Muscle of leg (tissue), 11 donors: ENCODE data around the gene SNORC. TPM values are rescaled to one million over a fixed set of nuclear protein-coding genes. Genes with fewer than 3 reads are reported as not detected.

Experiments used
- DNase-seq: peaks from one replicate; pipeline ENCODE4 v3.0.0; 2013
- H3K27ac ChIP-seq: one replicate; pipeline ENCODE4 v1.5.1; 2013; ENCODE audit warnings: mild to moderate bottlenecking, low read length, control low read depth
- H3K27me3 ChIP-seq: one replicate; pipeline ENCODE4 v1.6.1; 2013; ENCODE audit warnings: low read length; ENCODE audit not compliant: control insufficient read depth, insufficient read depth
- H3K36me3 ChIP-seq: one replicate; pipeline ENCODE4 v1.6.1; 2013; ENCODE audit warnings: low read length; ENCODE audit not compliant: control insufficient read depth, insufficient read depth
- H3K4me1 ChIP-seq: one replicate; pipeline ENCODE4 v1.6.1; 2013; ENCODE audit warnings: low read length; ENCODE audit not compliant: control insufficient read depth, insufficient read depth
- H3K4me3 ChIP-seq: one replicate; pipeline ENCODE4 v1.5.1; 2013; ENCODE audit warnings: low read length, control low read depth
- H3K9me3 ChIP-seq: replicated peaks from 2 replicates; pipeline ENCODE4 v1.6.1; 2013; ENCODE audit warnings: low read depth, low read length; ENCODE audit not compliant: control insufficient read depth
- WGBS: methylation state at CpG from one replicate; pipeline ENCODE4 v1.1.5; 2013; ENCODE audit warnings: missing lambda C conversion rate; ENCODE audit not compliant: insufficient coverage; 5-methylcytosine and 5-hydroxymethylcytosine counted together
- polyA plus RNA-seq, 8 donors: library from polyadenylated mRNA; unstranded; fragments of 120-200 nt; gene quantifications; one replicate each; pipeline versions ENCODE4 v1.2.1 to v1.2.3, GENCODE V29; 2013; ENCODE audit warnings: inconsistent platforms in 1 of 8, low replicate concordance in 1 of 8; ENCODE audit not compliant: insufficient read length in 8 of 8, insufficient read depth in 1 of 8
- total RNA-seq: library from RNA; stranded (reverse); fragments of 120-200 nt; gene quantifications from one replicate; pipeline ENCODE4 v1.2.4, GENCODE V29; 2013

The SNORC gene
- total and polyA plus RNA-seq, 9 donors: 0.56 to 2.3 (median 1.5) TPM

- Histone ChIP-seq H3K27ac (no peak overlapping the region), H3K36me3 (peaks cover 9% of the 10 kb centered on the region), H3K27me3 (no peaks in the 10 kb centered on the region), H3K4me1 (no peaks in the 10 kb centered on the region), H3K9me3 (no peaks in the 10 kb centered on the region), H3K4me3 (no peak overlapping the region)
- no CpG with 5 or more reads among the region's 4 CpGs for WGBS
- DNase-seq: no peak
Measured at GRCh38 chr2:232866104-232866503, 4.0 kb upstream of the SNORC start.

GRCh38 chr2:232869138-232870017 is 686 bp upstream of the SNORC start:
- Histone ChIP-seq H3K4me1 (no peaks in the 10 kb centered on the region), H3K36me3 (no peaks in the 10 kb centered on the region), H3K27me3 (peaks cover 2% of the 10 kb centered on the region), H3K4me3 (no peak overlapping the region), H3K9me3 (no peaks in the 10 kb centered on the region), H3K27ac (no peak overlapping the region)
- no peak for DNase-seq
- WGBS: 62% methylated on average over 15 of the region's 15 CpGs

- Histone ChIP-seq H3K27me3 (peaks cover 13% of the 10 kb centered on the region), H3K27ac (no peak overlapping the region), H3K9me3 (no peaks in the 10 kb centered on the region), H3K4me1 (peaks cover 4% of the 10 kb centered on the region), H3K4me3 (no peak overlapping the region), H3K36me3 (no peaks in the 10 kb centered on the region)
- no peak for DNase-seq
- 78% methylated on average over 16 of the region's 17 CpGs for WGBS
Measured at GRCh38 chr2:232870766-232871371, 805 bp downstream of the SNORC start.

GRCh38 chr2:232871418-232871834 is 1.4 kb downstream of the SNORC start:
- Histone ChIP-seq H3K27ac (no peak overlapping the region), H3K4me3 (no peak overlapping the region), H3K27me3 (peaks cover 15% of the 10 kb centered on the region), H3K4me1 (peaks cover 4% of the 10 kb centered on the region), H3K9me3 (no peaks in the 10 kb centered on the region), H3K36me3 (no peaks in the 10 kb centered on the region)
- DNase-seq: no peak
- 79% methylated on average over 15 of the region's 15 CpGs for WGBS

GRCh38 chr2:232871835-232872736 is 2.0 kb downstream of the SNORC start:
- H3K27me3 ChIP-seq: peaks cover 18% of the 10 kb centered on the region
- no peaks in the 10 kb centered on the region for H3K9me3 ChIP-seq
- WGBS: 79% methylated on average over 14 of the region's 22 CpGs
- no peaks in the 10 kb centered on the region for H3K36me3 ChIP-seq
- H3K4me3 ChIP-seq: no peak overlapping the region
- no peak overlapping the region for H3K27ac ChIP-seq
- no peak for DNase-seq
- peaks cover 8% of the 10 kb centered on the region for H3K4me1 ChIP-seq

- Histone ChIP-seq H3K4me1 (peaks cover 8% of the 10 kb centered on the region), H3K4me3 (no peak overlapping the region), H3K9me3 (no peaks in the 10 kb centered on the region), H3K27ac (no peak overlapping the region), H3K27me3 (peaks cover 23% of the 10 kb centered on the region), H3K36me3 (no peaks in the 10 kb centered on the region)
- WGBS: 84% methylated on average over 8 of the region's 9 CpGs
- DNase-seq: no peak
Measured at GRCh38 chr2:232872826-232873225, 2.8 kb downstream of the SNORC start.

- Histone ChIP-seq H3K4me1 (peaks cover 8% of the 10 kb centered on the region), H3K27me3 (peaks cover 26% of the 10 kb centered on the region), H3K4me3 (no peak overlapping the region), H3K36me3 (no peaks in the 10 kb centered on the region), H3K27ac (no peak overlapping the region), H3K9me3 (no peaks in the 10 kb centered on the region)
- DNase-seq: no peak
- 81% methylated on average over 13 of the region's 14 CpGs for WGBS
Measured at GRCh38 chr2:232873292-232873908, 3.3 kb downstream of the SNORC start.

- Histone ChIP-seq H3K36me3 (no peaks in the 10 kb centered on the region), H3K27ac (no peak overlapping the region), H3K4me3 (no peak overlapping the region), H3K9me3 (no peaks in the 10 kb centered on the region), H3K27me3 (peaks cover 26% of the 10 kb centered on the region), H3K4me1 (peaks cover 8% of the 10 kb centered on the region)
- no peak for DNase-seq
- 66% methylated on average over 4 of the region's 6 CpGs for WGBS
Measured at GRCh38 chr2:232873909-232874641, 4.0 kb downstream of the SNORC start.

GRCh38 chr2:232874677-232875223 is 4.7 kb downstream of the SNORC start:
- 87% methylated on average over 11 of the region's 16 CpGs for WGBS
- Histone ChIP-seq H3K9me3 (no peaks in the 10 kb centered on the region), H3K27ac (no peak overlapping the region), H3K27me3 (peaks cover 26% of the 10 kb centered on the region), H3K4me3 (no peak overlapping the region), H3K4me1 (peaks cover 8% of the 10 kb centered on the region), H3K36me3 (no peaks in the 10 kb centered on the region)
- DNase-seq: no peak
